Measurements from ENCODE around the gene ARHGAP24.

GRCh38 chr4:85776096-85776495, 301.1 kb downstream of the ARHGAP24 start:
- TF ChIP-seq CTCF (IDR thresholded peaks at IDR 0.05; ENCODE audit: insufficient read depth, low read length, poor library complexity, severe bottlenecking) (no peak), EZH2phosphoT487 (conservative IDR thresholded peaks at IDR 0.05; ENCODE audit: low read length) (no peak)
